ENCODE data around the gene GSE1.

The GSE1 gene

DNA sequence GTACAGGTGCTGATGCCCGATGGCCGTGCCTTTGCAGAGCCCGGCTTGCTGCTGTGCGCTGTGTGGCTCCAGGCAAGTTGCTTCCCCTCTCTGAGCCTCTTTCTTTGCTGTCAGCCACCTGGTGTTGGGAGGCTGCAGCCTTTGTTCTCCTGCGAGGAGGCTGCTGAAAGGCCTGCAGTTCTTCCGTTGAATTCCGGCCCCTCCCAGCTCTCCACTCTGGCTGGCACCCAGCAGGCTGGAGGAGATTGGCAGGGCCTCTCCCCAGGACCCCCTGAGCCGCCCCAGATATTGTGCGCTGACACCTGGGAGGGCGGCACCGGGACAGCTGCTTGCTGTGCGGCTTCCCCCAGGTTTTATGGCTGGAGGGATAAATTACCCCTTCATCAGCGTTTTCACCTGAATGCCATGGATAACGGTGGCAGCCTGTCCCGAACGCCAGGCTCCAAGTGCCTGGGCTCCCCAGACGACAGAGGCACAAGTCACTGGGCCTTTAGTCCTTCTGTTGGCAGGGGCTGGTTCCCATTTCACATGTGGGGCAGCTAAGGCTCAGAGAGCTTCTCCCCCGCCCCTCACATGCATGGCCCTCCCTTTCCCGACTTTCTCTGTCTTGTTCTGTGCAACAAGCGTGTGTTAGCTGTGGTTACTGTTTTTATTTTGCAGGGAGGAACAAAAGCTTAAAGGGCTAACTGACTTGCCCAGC, 35.1 kb upstream of the GSE1 start:
- no peak overlapping the region for H3K27ac ChIP-seq
- H3K9me3 ChIP-seq = no peaks in the 10 kb centered on the region
- H3K36me3 ChIP-seq = no peaks in the 10 kb centered on the region
- TF ChIP-seq, protein P1, sequence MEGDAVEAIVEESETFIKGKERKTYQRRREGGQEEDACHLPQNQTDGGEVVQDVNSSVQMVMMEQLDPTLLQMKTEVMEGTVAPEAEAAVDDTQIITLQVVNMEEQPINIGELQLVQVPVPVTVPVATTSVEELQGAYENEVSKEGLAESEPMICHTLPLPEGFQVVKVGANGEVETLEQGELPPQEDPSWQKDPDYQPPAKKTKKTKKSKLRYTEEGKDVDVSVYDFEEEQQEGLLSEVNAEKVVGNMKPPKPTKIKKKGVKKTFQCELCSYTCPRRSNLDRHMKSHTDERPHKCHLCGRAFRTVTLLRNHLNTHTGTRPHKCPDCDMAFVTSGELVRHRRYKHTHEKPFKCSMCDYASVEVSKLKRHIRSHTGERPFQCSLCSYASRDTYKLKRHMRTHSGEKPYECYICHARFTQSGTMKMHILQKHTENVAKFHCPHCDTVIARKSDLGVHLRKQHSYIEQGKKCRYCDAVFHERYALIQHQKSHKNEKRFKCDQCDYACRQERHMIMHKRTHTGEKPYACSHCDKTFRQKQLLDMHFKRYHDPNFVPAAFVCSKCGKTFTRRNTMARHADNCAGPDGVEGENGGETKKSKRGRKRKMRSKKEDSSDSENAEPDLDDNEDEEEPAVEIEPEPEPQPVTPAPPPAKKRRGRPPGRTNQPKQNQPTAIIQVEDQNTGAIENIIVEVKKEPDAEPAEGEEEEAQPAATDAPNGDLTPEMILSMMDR (IDR thresholded peaks at IDR 0.05) = no peak
- no peak overlapping the region for H3K4me3 ChIP-seq (ENCODE audit: low read depth in 1 of 2, low read length in 1 of 2)
- no peaks in the 10 kb centered on the region for H3K27me3 ChIP-seq
- H3K4me1 ChIP-seq (ENCODE audit: control insufficient read depth in 1 of 2, insufficient read depth in 1 of 2, low read depth in 1 of 2, low read length in 1 of 2) = no peaks in the 10 kb centered on the region

DNA sequence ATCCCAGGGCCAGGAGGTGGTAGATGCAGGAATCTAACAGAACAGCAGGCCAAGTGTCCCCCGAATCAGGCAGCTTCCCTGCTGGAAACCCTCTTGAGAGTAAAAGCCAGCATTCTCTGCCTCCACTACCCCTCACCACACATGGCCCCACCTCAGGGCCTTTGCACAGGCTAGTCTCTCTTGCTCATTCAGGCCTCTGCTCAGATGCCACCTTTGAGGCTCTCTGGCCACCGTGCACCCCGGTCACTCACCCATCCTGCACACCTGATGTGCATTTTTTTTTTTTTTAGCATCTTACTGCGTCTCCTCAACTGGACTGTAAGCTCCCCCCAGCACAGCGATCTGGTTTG, 34.5 kb upstream of the GSE1 start:
- TF ChIP-seq, protein P1 (IDR thresholded peaks at IDR 0.05) = no peak
- Histone ChIP-seq H3K9me3 (no peaks in the 10 kb centered on the region), H3K36me3 (no peaks in the 10 kb centered on the region), H3K4me1 (ENCODE audit: control insufficient read depth in 1 of 2, insufficient read depth in 1 of 2, low read depth in 1 of 2, low read length in 1 of 2) (no peaks in the 10 kb centered on the region), H3K27me3 (no peaks in the 10 kb centered on the region), H3K4me3 (ENCODE audit: low read depth in 1 of 2, low read length in 1 of 2) (no peak overlapping the region), H3K27ac (no peak overlapping the region)

DNA sequence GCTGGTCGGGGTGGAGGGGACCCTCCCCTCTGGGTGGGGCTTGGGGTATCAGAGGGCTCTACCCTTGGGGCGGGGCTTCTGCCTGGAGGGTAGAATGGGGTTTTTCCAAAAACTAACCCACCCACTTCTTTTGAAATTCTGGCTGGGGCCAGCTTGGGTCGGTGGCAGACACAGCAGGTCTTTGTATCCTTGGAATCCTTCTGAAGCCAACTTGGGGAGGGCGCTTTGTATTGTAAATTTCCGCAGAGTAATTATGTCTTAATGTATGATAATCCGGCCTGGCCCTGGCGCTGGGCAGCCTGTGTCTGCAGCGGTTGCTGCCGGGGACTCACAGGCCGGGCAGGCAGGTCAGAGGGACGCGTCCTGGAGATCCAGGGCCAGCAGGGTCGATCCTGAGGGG, 33.9 kb upstream of the GSE1 start:
- no peak overlapping the region for H3K4me3 ChIP-seq (ENCODE audit: low read depth in 1 of 2, low read length in 1 of 2)
- H3K27me3 ChIP-seq = no peaks in the 10 kb centered on the region

DNA sequence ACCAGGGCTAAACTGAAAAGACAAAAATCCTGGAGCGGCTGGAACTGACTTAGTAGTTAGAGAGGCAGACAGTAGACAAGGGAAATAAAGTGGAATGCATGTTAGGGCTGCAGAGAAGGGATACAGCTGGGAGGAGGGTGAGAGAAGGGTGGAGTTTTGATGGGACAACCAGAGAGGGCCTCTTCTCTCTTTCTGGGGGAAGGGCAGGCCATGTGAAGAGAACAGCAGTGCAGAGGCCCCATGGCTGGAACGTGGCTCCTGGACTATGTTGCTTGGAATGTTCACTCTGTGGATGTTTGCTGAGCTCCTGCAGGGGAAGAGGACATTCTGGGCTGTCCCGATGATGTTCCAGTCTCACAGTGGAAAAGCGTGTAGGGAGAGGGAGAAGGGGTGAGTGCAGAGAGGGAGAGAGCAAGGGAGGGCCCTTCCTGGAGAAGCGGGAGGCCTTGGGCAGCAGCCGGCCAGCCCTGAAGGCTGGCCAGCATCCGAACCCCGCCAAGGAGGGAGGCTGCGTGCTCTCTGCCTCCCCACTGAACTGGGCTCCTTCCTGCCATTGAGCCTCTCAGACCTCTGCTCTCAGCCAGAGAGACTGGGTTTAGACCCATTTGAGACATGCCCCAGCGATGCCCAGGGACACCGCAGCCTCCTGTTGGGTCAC, 33.1 kb upstream of the GSE1 start:
- TF ChIP-seq, protein P1 (IDR thresholded peaks at IDR 0.05) = no peak
- H3K9me3 ChIP-seq = no peaks in the 10 kb centered on the region
- H3K4me1 ChIP-seq (ENCODE audit: control insufficient read depth in 1 of 2, insufficient read depth in 1 of 2, low read depth in 1 of 2, low read length in 1 of 2) = no peaks in the 10 kb centered on the region
- no peak overlapping the region for H3K27ac ChIP-seq
- H3K4me3 ChIP-seq (ENCODE audit: low read depth in 1 of 2, low read length in 1 of 2) = no peak overlapping the region
- H3K36me3 ChIP-seq = no peaks in the 10 kb centered on the region
- H3K27me3 ChIP-seq = no peaks in the 10 kb centered on the region

More for the DNA sequence above, 33.9 kb upstream of the GSE1 start:
- Histone ChIP-seq H3K36me3 (no peaks in the 10 kb centered on the region), H3K9me3 (no peaks in the 10 kb centered on the region), H3K27ac (no peak overlapping the region), H3K4me1 (ENCODE audit: control insufficient read depth in 1 of 2, insufficient read depth in 1 of 2, low read depth in 1 of 2, low read length in 1 of 2) (no peaks in the 10 kb centered on the region)
- TF ChIP-seq, protein P1 (IDR thresholded peaks at IDR 0.05) = no peak

DNA sequence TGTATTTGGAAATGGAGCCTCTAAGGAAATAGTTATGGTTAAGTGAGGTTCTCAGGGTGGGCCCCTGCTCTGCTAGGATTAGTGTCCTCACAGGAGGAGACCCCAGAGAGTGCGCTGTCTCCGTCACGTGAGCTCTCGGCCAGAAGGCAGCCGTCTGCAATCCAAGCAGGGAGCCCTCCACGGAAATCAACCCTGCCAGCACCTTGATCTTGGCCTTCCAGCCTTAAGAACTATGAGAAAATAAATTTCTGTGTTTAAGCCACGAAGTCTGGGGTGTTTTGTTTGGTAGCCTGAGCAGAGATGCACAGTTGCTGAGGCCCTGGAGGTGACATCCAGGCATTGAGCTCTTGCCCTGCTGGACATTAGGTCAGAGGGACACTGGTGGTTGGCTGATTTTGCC, 32.4 kb upstream of the GSE1 start:
- Histone ChIP-seq H3K4me1 (ENCODE audit: control insufficient read depth in 1 of 2, insufficient read depth in 1 of 2, low read depth in 1 of 2, low read length in 1 of 2) (no peaks in the 10 kb centered on the region), H3K4me3 (ENCODE audit: low read depth in 1 of 2, low read length in 1 of 2) (no peak overlapping the region), H3K27me3 (no peaks in the 10 kb centered on the region), H3K27ac (no peak overlapping the region), H3K9me3 (no peaks in the 10 kb centered on the region), H3K36me3 (no peaks in the 10 kb centered on the region)
- TF ChIP-seq, protein P1 (IDR thresholded peaks at IDR 0.05) = no peak

Data from neutrophil (primary cell).